Activated CD4-positive, alpha-beta T cell treated with anti-CD3 and anti-CD28 coated beads, Interleukin-2, amount 10 ng/mL, durations not matched to agents 24 days and 14 days (primary cell): Measurements from ENCODE around the gene DCTN3. TPM values are rescaled to one million over a fixed set of nuclear protein-coding genes. Genes with fewer than 3 reads are reported as not detected.

Source experiments
- DNase-seq: peaks from one replicate; pipeline ENCODE4 v3.0.0; 2022
- H3K27ac Mint-ChIP-seq: one replicate; pipeline ENCODE4 v1.8.0; 2022; ENCODE audit warnings: mild to moderate bottlenecking, mixed read lengths
- H3K27me3 Mint-ChIP-seq: one replicate; pipeline ENCODE4 v1.8.0; 2022; ENCODE audit warnings: mixed read lengths
- H3K36me3 Mint-ChIP-seq: one replicate; pipeline ENCODE4 v1.8.0; 2022; ENCODE audit warnings: low read depth, mild to moderate bottlenecking, mixed read lengths
- H3K4me1 Mint-ChIP-seq: one replicate; pipeline ENCODE4 v1.8.0; 2021; ENCODE audit warnings: mixed read lengths
- H3K4me3 Mint-ChIP-seq: one replicate; pipeline ENCODE4 v1.8.0; 2022; ENCODE audit warnings: mild to moderate bottlenecking, moderate library complexity, mixed read lengths
- H3K9me3 Mint-ChIP-seq: one replicate; pipeline ENCODE4 v1.8.0; 2021; ENCODE audit warnings: mixed read lengths
- intact Hi-C: fragments of 100-400 bp; cut with micrococcal nuclease; formaldehyde crosslinking; loops from one replicate; pipeline ENCODE4 v1.15.1; 2023
- total RNA-seq: library from RNA; stranded (reverse); gene quantifications from 2 replicates; pipeline ENCODE4 v1.2.3, GENCODE V29; 2022

DCTN3 gene
- 50.9 and 57.0 TPM in 2 replicates for total RNA-seq

- peak within 1 kb of the TSS; percentile 90 for H3K4me3 Mint-ChIP-seq
- intact Hi-C loops: loop anchor here (1.0 kb wide), 2 partner anchors 8 to 14 kb away; partner anchors contain the start of gene RPP25L
These were observed at the start of gene DCTN3 for GRCh38 chr9:34620061-34620994. Gene DCTN3 (minus strand): TSS chr9:34620495. CDS start chr9:34620464, 31 bp downstream.

GRCh38 chr9:34665381-34666250, 45.3 kb upstream of the DCTN3 start:
- peak; percentile 97 for DNase-seq
- intact Hi-C loops: loop anchor here (1.0 to 2.0 kb wide), 4 partner anchors 19 to 53 kb away; partner anchors contain the start of genes GALT, RPP25L and SIGMAR1
- peaks cover 25% of the 10 kb centered on the region for H3K36me3 Mint-ChIP-seq
- peaks cover 45% of the 10 kb centered on the region for H3K4me1 Mint-ChIP-seq
- H3K27me3 Mint-ChIP-seq: no peaks in the 10 kb centered on the region
- no peaks in the 10 kb centered on the region for H3K9me3 Mint-ChIP-seq
- peak overlapping the region; percentile 91 for H3K4me3 Mint-ChIP-seq
- H3K27ac Mint-ChIP-seq: peak overlapping the region; percentile 90

More at GRCh38 chr9:34620061-34620994, at the start of gene DCTN3:
- peaks cover 20% of the 10 kb centered on the region for H3K4me1 Mint-ChIP-seq
- H3K9me3 Mint-ChIP-seq: no peaks in the 10 kb centered on the region
- peaks cover 31% of the 10 kb centered on the region for H3K27me3 Mint-ChIP-seq
- H3K27ac Mint-ChIP-seq: peak within 1 kb of the TSS; percentile 84
- peaks cover 13% of the 10 kb centered on the region for H3K36me3 Mint-ChIP-seq
- DNase-seq: peak; percentile 97

GRCh38 chr9:34665067-34665380, 44.7 kb upstream of the DCTN3 start:
- no peaks in the 10 kb centered on the region for H3K27me3 Mint-ChIP-seq

GRCh38 chr9:34664281-34665066, 44.2 kb upstream of the DCTN3 start:
- H3K4me1 Mint-ChIP-seq: peaks cover 47% of the 10 kb centered on the region
- intact Hi-C loops: loop anchor here (1.0 to 2.0 kb wide), 4 partner anchors 18 to 52 kb away; partner anchors contain the start of genes GALT, RPP25L and SIGMAR1

More at GRCh38 chr9:34665067-34665380, 44.7 kb upstream of the DCTN3 start:
- Mint-ChIP-seq H3K9me3 (no peaks in the 10 kb centered on the region), H3K4me1 (peaks cover 47% of the 10 kb centered on the region), H3K36me3 (peaks cover 29% of the 10 kb centered on the region), H3K27ac (peak overlapping the region; percentile 85), H3K4me3 (peak overlapping the region; percentile 91)
- no peak for DNase-seq
- intact Hi-C loops: loop anchor here (1.0 to 2.0 kb wide), 4 partner anchors 19 to 52 kb away; partner anchors contain the start of genes GALT, RPP25L and SIGMAR1

GRCh38 chr9:34663303-34663605, 43.0 kb upstream of the DCTN3 start:
- H3K9me3 Mint-ChIP-seq: no peaks in the 10 kb centered on the region
- H3K4me3 Mint-ChIP-seq: peak overlapping the region; percentile 61
- H3K4me1 Mint-ChIP-seq: peaks cover 47% of the 10 kb centered on the region
- H3K27ac Mint-ChIP-seq: peak overlapping the region; percentile 88
- intact Hi-C loops: no loop called here
- no peaks in the 10 kb centered on the region for H3K27me3 Mint-ChIP-seq
- peaks cover 22% of the 10 kb centered on the region for H3K36me3 Mint-ChIP-seq
- DNase-seq: peak; percentile 76

More at GRCh38 chr9:34664281-34665066, 44.2 kb upstream of the DCTN3 start:
- Mint-ChIP-seq H3K9me3 (no peaks in the 10 kb centered on the region), H3K4me3 (peak overlapping the region; percentile 91), H3K36me3 (peaks cover 25% of the 10 kb centered on the region), H3K27ac (peak overlapping the region; percentile 85), H3K27me3 (no peaks in the 10 kb centered on the region)
- DNase-seq: peak; percentile 92

- H3K4me1 Mint-ChIP-seq: peaks cover 47% of the 10 kb centered on the region
- intact Hi-C loops: no loop called here
- H3K27ac Mint-ChIP-seq: peak within 1 kb of the TSS; percentile 88
- peak within 1 kb of the TSS; percentile 61 for H3K4me3 Mint-ChIP-seq
- DNase-seq: no peak
- peaks cover 19% of the 10 kb centered on the region for H3K36me3 Mint-ChIP-seq
- no peaks in the 10 kb centered on the region for H3K9me3 Mint-ChIP-seq
- no peaks in the 10 kb centered on the region for H3K27me3 Mint-ChIP-seq
These were observed 42.4 kb upstream of the DCTN3 start, which contains the start of gene CCL27 for GRCh38 chr9:34662526-34663302. Gene CCL27 (minus strand): TSS chr9:34662657. CDS start chr9:34662633, 24 bp downstream.

- peaks cover 34% of the 10 kb centered on the region for H3K4me1 Mint-ChIP-seq
- no peak overlapping the region for H3K27ac Mint-ChIP-seq
- no peaks in the 10 kb centered on the region for H3K27me3 Mint-ChIP-seq
- no peak overlapping the region for H3K4me3 Mint-ChIP-seq
- peaks cover 16% of the 10 kb centered on the region for H3K36me3 Mint-ChIP-seq
- no peaks in the 10 kb centered on the region for H3K9me3 Mint-ChIP-seq
- intact Hi-C loops: no loop called here
- peak; percentile 54 for DNase-seq
These were observed 39.4 kb upstream of the DCTN3 start for GRCh38 chr9:34659592-34660253.

- no peaks in the 10 kb centered on the region for H3K9me3 Mint-ChIP-seq
- H3K4me1 Mint-ChIP-seq: peaks cover 22% of the 10 kb centered on the region
- H3K27me3 Mint-ChIP-seq: no peaks in the 10 kb centered on the region
- H3K36me3 Mint-ChIP-seq: peaks cover 13% of the 10 kb centered on the region
- DNase-seq: no peak
- intact Hi-C loops: no loop called here
- no peak overlapping the region for H3K4me3 Mint-ChIP-seq
- no peak overlapping the region for H3K27ac Mint-ChIP-seq
These were observed 38.2 kb upstream of the DCTN3 start for GRCh38 chr9:34658461-34658860.

- intact Hi-C loops: no loop called here
- H3K9me3 Mint-ChIP-seq: no peaks in the 10 kb centered on the region
- no peak overlapping the region for H3K27ac Mint-ChIP-seq
- peak; percentile 52 for DNase-seq
- peaks cover 13% of the 10 kb centered on the region for H3K36me3 Mint-ChIP-seq
- peaks cover 20% of the 10 kb centered on the region for H3K4me1 Mint-ChIP-seq
- H3K27me3 Mint-ChIP-seq: no peaks in the 10 kb centered on the region
- H3K4me3 Mint-ChIP-seq: no peak overlapping the region
These were observed 36.7 kb upstream of the DCTN3 start for GRCh38 chr9:34656992-34657391.

- H3K27ac Mint-ChIP-seq: no peak overlapping the region
- no peak for DNase-seq
- peaks cover 15% of the 10 kb centered on the region for H3K4me1 Mint-ChIP-seq
- intact Hi-C loops: no loop called here
- H3K9me3 Mint-ChIP-seq: no peaks in the 10 kb centered on the region
- H3K27me3 Mint-ChIP-seq: no peaks in the 10 kb centered on the region
- peaks cover 10% of the 10 kb centered on the region for H3K36me3 Mint-ChIP-seq
- H3K4me3 Mint-ChIP-seq: no peak overlapping the region
These were observed 35.1 kb upstream of the DCTN3 start for GRCh38 chr9:34655394-34655793.

- intact Hi-C loops: no loop called here
- no peak overlapping the region for H3K27ac Mint-ChIP-seq
- no peak overlapping the region for H3K4me3 Mint-ChIP-seq
- peaks cover 12% of the 10 kb centered on the region for H3K36me3 Mint-ChIP-seq
- no peaks in the 10 kb centered on the region for H3K9me3 Mint-ChIP-seq
- no peaks in the 10 kb centered on the region for H3K27me3 Mint-ChIP-seq
- no peak for DNase-seq
- H3K4me1 Mint-ChIP-seq: peaks cover 15% of the 10 kb centered on the region
These were observed 34.2 kb upstream of the DCTN3 start for GRCh38 chr9:34654323-34655051.
